Astrocyte (in vitro differentiated cells and primary cell): ENCODE results near the gene TACR1. TPM values are rescaled to one million over a fixed set of nuclear protein-coding genes. Genes with fewer than 3 reads are reported as not detected.

Source experiments
- DNase-seq: peaks from one replicate; pipeline ENCODE4 v3.0.0-alpha.2; 2010; ENCODE audit warnings: low read depth
- FAIRE-seq: peaks from 2 replicates; lab custom pipeline; 2011; peaks lifted over from hg19 to GRCh38; lab: Jason Lieb, UNC
- H2AFZ ChIP-seq: 2 replicates; pipeline ENCODE4 v1.6.0; 2012; ENCODE audit warnings: low read depth, low read length, inconsistent platforms
- H3K27ac ChIP-seq: 2 replicates; pipeline ENCODE4 v1.5.1; 2011; ENCODE audit warnings: low read depth, low read length, inconsistent platforms
- H3K27me3 ChIP-seq: 2 replicates; pipeline ENCODE4 v1.6.0; 2011; ENCODE audit warnings: low read length, inconsistent platforms; ENCODE audit not compliant: insufficient read depth
- H3K36me3 ChIP-seq: 2 replicates; pipeline ENCODE4 v1.5.1; 2011; ENCODE audit warnings: low read length, inconsistent platforms; ENCODE audit not compliant: insufficient read depth
- H3K4me1 ChIP-seq: 2 replicates; pipeline ENCODE4 v1.5.1; 2011; ENCODE audit warnings: low read length, inconsistent platforms; ENCODE audit not compliant: insufficient read depth
- H3K4me2 ChIP-seq: 2 replicates; pipeline ENCODE4 v1.6.0; 2012; ENCODE audit warnings: low read length, inconsistent platforms
- H3K4me3 ChIP-seq: 2 replicates; pipeline ENCODE4 v1.5.1; 2011; ENCODE audit warnings: low read depth, mild to moderate bottlenecking, low read length, inconsistent platforms; ENCODE audit not compliant: insufficient read depth
- H3K79me2 ChIP-seq: 2 replicates; pipeline ENCODE4 v1.6.0; 2012; ENCODE audit warnings: mild to moderate bottlenecking, low read length, inconsistent platforms; ENCODE audit not compliant: insufficient read depth
- H3K9ac ChIP-seq: 2 replicates; pipeline ENCODE4 v1.6.0; 2012; ENCODE audit warnings: mild to moderate bottlenecking, low read length, inconsistent platforms
- H3K9me3 ChIP-seq: 2 replicates; pipeline ENCODE4 v1.5.1; 2012; ENCODE audit warnings: low read depth, mild to moderate bottlenecking, low read length, inconsistent platforms; ENCODE audit not compliant: insufficient read depth
- H4K20me1 ChIP-seq: 2 replicates; pipeline ENCODE4 v1.6.0; 2012; ENCODE audit warnings: low read length, inconsistent platforms; ENCODE audit not compliant: insufficient read depth
- H3K27ac Mint-ChIP-seq: one replicate; pipeline ENCODE4 v1.8.0; 2021; ENCODE audit warnings: mild to moderate bottlenecking, mixed read lengths; ENCODE audit not compliant: unreplicated experiment
- H3K27me3 Mint-ChIP-seq: one replicate; pipeline ENCODE4 v1.8.0; 2021; ENCODE audit warnings: low read depth, mixed read lengths; ENCODE audit not compliant: unreplicated experiment
- H3K36me3 Mint-ChIP-seq: one replicate; pipeline ENCODE4 v1.8.0; 2021; ENCODE audit warnings: low read depth, mixed read lengths; ENCODE audit not compliant: unreplicated experiment
- H3K4me1 Mint-ChIP-seq: one replicate; pipeline ENCODE4 v1.8.0; 2021; ENCODE audit warnings: low read depth, mixed read lengths; ENCODE audit not compliant: unreplicated experiment
- H3K4me3 Mint-ChIP-seq: one replicate; pipeline ENCODE4 v1.8.0; 2021; ENCODE audit warnings: mild to moderate bottlenecking, moderate library complexity, mixed read lengths; ENCODE audit not compliant: unreplicated experiment
- H3K9me3 Mint-ChIP-seq: one replicate; pipeline ENCODE4 v1.8.0; 2021; ENCODE audit warnings: mild to moderate bottlenecking, mixed read lengths; ENCODE audit not compliant: unreplicated experiment
- EZH2 ChIP-seq: IDR thresholded peaks from 2 replicates; pipeline ENCODE4 v1.6.1; 2012; ENCODE audit warnings: mild to moderate bottlenecking, low read length, inconsistent platforms; ENCODE audit not compliant: insufficient read depth
- total RNA-seq: library from RNA; stranded (reverse); gene quantifications from 2 replicates; pipeline ENCODE4 v1.2.1, GENCODE V29; 2021
- TF ChIP-seq, protein P1 (sequence below): IDR thresholded peaks from 2 replicates; pipeline ENCODE4 v1.5.1; 2011; ENCODE audit warnings: low read depth, mild to moderate bottlenecking, inconsistent platforms, low read length, moderate library complexity; ENCODE audit not compliant: insufficient read depth

The TACR1 gene
- total RNA-seq, 1 donor from 2014 or later, result not detected

GRCh38 chr2:75071766-75072165, 127.6 kb downstream of the TACR1 start:
- H3K4me1 Mint-ChIP-seq, result no peaks in the 10 kb centered on the region
- H4K20me1 ChIP-seq, result no peaks in the 10 kb centered on the region
- H3K27me3 Mint-ChIP-seq, result peaks cover 3% of the 10 kb centered on the region
- FAIRE-seq (no peak), DNase-seq (no peak)
- no peak overlapping the region for H2AFZ ChIP-seq
- no peaks in the 10 kb centered on the region for H3K36me3 Mint-ChIP-seq
- H3K4me1 ChIP-seq, result no peaks in the 10 kb centered on the region
- no peak overlapping the region for H3K27ac Mint-ChIP-seq
- H3K27ac ChIP-seq, result no peak overlapping the region
- no peaks in the 10 kb centered on the region for H3K9me3 Mint-ChIP-seq
- no peak overlapping the region for H3K4me2 ChIP-seq
- no peaks in the 10 kb centered on the region for H3K79me2 ChIP-seq
- H3K27me3 ChIP-seq, result no peaks in the 10 kb centered on the region
- H3K4me3 ChIP-seq, result no peak overlapping the region
- H3K4me3 Mint-ChIP-seq, result no peak overlapping the region
- no peaks in the 10 kb centered on the region for H3K9me3 ChIP-seq
- TF ChIP-seq, protein P1, sequence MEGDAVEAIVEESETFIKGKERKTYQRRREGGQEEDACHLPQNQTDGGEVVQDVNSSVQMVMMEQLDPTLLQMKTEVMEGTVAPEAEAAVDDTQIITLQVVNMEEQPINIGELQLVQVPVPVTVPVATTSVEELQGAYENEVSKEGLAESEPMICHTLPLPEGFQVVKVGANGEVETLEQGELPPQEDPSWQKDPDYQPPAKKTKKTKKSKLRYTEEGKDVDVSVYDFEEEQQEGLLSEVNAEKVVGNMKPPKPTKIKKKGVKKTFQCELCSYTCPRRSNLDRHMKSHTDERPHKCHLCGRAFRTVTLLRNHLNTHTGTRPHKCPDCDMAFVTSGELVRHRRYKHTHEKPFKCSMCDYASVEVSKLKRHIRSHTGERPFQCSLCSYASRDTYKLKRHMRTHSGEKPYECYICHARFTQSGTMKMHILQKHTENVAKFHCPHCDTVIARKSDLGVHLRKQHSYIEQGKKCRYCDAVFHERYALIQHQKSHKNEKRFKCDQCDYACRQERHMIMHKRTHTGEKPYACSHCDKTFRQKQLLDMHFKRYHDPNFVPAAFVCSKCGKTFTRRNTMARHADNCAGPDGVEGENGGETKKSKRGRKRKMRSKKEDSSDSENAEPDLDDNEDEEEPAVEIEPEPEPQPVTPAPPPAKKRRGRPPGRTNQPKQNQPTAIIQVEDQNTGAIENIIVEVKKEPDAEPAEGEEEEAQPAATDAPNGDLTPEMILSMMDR, result no peak
- TF ChIP-seq EZH2, result no peak
- no peak overlapping the region for H3K9ac ChIP-seq
- H3K36me3 ChIP-seq, result no peaks in the 10 kb centered on the region

GRCh38 chr2:75068546-75068945, 130.8 kb downstream of the TACR1 start:
- peaks cover 2% of the 10 kb centered on the region for H3K27me3 Mint-ChIP-seq
- no peak overlapping the region for H2AFZ ChIP-seq
- peaks cover 3% of the 10 kb centered on the region for H3K4me1 Mint-ChIP-seq
- H3K4me2 ChIP-seq, result no peak overlapping the region
- H3K9ac ChIP-seq, result no peak overlapping the region
- H3K4me3 ChIP-seq, result no peak overlapping the region
- H3K36me3 ChIP-seq, result no peaks in the 10 kb centered on the region
- no peak overlapping the region for H3K27ac Mint-ChIP-seq
- H3K27ac ChIP-seq, result no peak overlapping the region
- no peaks in the 10 kb centered on the region for H3K27me3 ChIP-seq
- DNase-seq (no peak), FAIRE-seq (no peak)
- no peaks in the 10 kb centered on the region for H3K36me3 Mint-ChIP-seq
- no peak overlapping the region for H3K4me3 Mint-ChIP-seq
- H3K9me3 Mint-ChIP-seq, result no peaks in the 10 kb centered on the region
- TF ChIP-seq, protein P1, result no peak
- no peak for TF ChIP-seq EZH2
- no peaks in the 10 kb centered on the region for H3K79me2 ChIP-seq
- H4K20me1 ChIP-seq, result no peaks in the 10 kb centered on the region
- H3K9me3 ChIP-seq, result no peaks in the 10 kb centered on the region
- no peaks in the 10 kb centered on the region for H3K4me1 ChIP-seq

DNA sequence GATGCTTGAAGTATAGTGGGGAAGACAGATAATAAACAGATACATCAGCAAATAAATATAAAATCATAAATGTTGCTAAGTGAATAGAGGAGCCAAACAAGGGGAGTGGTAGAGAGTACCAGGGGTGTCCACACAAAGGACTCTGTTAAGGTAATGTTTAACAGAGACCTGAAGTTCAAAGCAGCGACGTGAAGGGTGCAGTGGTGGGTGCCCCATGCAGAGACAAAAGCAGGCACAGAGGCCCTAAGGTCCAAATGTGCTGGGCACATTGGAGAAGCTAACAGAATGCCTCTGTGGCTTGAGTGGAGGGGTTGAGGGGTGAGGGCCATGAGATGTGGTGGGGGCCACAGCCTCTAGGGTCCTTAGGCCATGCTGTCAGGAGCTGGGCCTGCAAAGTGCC, 131.8 kb downstream of the TACR1 start:
- Histone ChIP-seq H3K9me3 (no peaks in the 10 kb centered on the region), H3K4me3 (no peak overlapping the region), H4K20me1 (no peaks in the 10 kb centered on the region), H3K36me3 (no peaks in the 10 kb centered on the region), H3K9ac (no peak overlapping the region), H3K27me3 (no peaks in the 10 kb centered on the region), H3K4me1 (no peaks in the 10 kb centered on the region), H3K79me2 (no peaks in the 10 kb centered on the region), H3K4me2 (no peak overlapping the region), H2AFZ (no peak overlapping the region), H3K27ac (no peak overlapping the region)
- peaks cover 3% of the 10 kb centered on the region for H3K4me1 Mint-ChIP-seq
- no peak for TF ChIP-seq EZH2
- TF ChIP-seq, protein P1, result no peak
- DNase-seq, result no peak
- H3K4me3 Mint-ChIP-seq, result no peak overlapping the region
- no peaks in the 10 kb centered on the region for H3K9me3 Mint-ChIP-seq
- no peaks in the 10 kb centered on the region for H3K27me3 Mint-ChIP-seq
- FAIRE-seq, result no peak
- H3K27ac Mint-ChIP-seq, result no peak overlapping the region
- no peaks in the 10 kb centered on the region for H3K36me3 Mint-ChIP-seq
